Astrocyte (in vitro differentiated cells and primary cell): ENCODE results near the gene NXNL2.

Source experiments
- CTCF ChIP-seq: IDR thresholded peaks from 2 replicates; pipeline ENCODE4 v1.5.1; 2011; ENCODE audit warnings: low read depth, mild to moderate bottlenecking, inconsistent platforms, low read length, moderate library complexity; ENCODE audit not compliant: insufficient read depth
- EZH2 ChIP-seq: IDR thresholded peaks from 2 replicates; pipeline ENCODE4 v1.6.1; 2012; ENCODE audit warnings: mild to moderate bottlenecking, low read length, inconsistent platforms; ENCODE audit not compliant: insufficient read depth

- TF ChIP-seq CTCF, result no peak
- no peak for TF ChIP-seq EZH2
Measured at GRCh38 chr9:88553350-88553749, 18.4 kb downstream of the NXNL2 start.
